Activated naive CD4-positive, alpha-beta T cell treated with anti-CD3 and anti-CD28 coated beads, Interleukin-2, amount 50 U/mL, for 72 hours (primary cell): Measurements from ENCODE around the gene SBNO2. TPM values are rescaled to one million over a fixed set of nuclear protein-coding genes. Genes with fewer than 3 reads are reported as not detected.
A peak's percentile ranks its signal among the peaks of the same experiment; 100 is the strongest.
"Not testable (repeated sequence)": the region's sequence is repeated elsewhere in the genome, so short reads cannot be mapped to it uniquely, and the experiment has no call there.

Experiments
- ATAC-seq, 2 donors: fragments of 150-1000 bp; cut with Tn5 transposase; 2 replicates each; pipeline ENCODE4 v1.10.0; 2021; ENCODE audit warnings: mild to moderate bottlenecking in 2 of 2, moderate library complexity in 2 of 2
- DNase-seq, 2 donors: peaks; one replicate each; pipeline ENCODE4 v3.0.0; 2021 to 2022; ENCODE audit warnings: low spot score in 2 of 2
- H3K27ac Mint-ChIP-seq, 2 donors: one replicate each; pipeline ENCODE4 v1.8.0; 2022; ENCODE audit warnings: mild to moderate bottlenecking in 2 of 2, mixed read lengths in 2 of 2
- H3K36me3 Mint-ChIP-seq, 2 donors: one replicate each; pipeline ENCODE4 v1.8.0; 2022; ENCODE audit warnings: mixed read lengths in 2 of 2
- H3K9me3 Mint-ChIP-seq, 2 donors: one replicate each; pipeline ENCODE4 v1.8.0; 2022; ENCODE audit warnings: mixed read lengths in 2 of 2
- total RNA-seq, 2 donors: library from RNA; stranded (reverse); gene quantifications; one replicate each; pipeline ENCODE4 v1.2.3, GENCODE V29; 2022

Gene SBNO2
- total RNA-seq, 2 donors from 2014 or later, result 113 to 144 TPM

GRCh38 chr19:1135454-1135853 is 38.6 kb downstream of the SBNO2 start:
- DNase-seq (no peak), ATAC-seq (no peak)
- H3K27ac Mint-ChIP-seq, result peak overlapping the region; percentile 85 to 97
- H3K36me3 Mint-ChIP-seq, result peaks cover 6 to 26% of the 10 kb centered on the region in 2 donors
- H3K9me3 Mint-ChIP-seq, result no peaks in the 10 kb centered on the region

- DNase-seq (no peak), ATAC-seq (no peak)
- peak overlapping the region in 1 of 2 donors; percentile 97 for H3K27ac Mint-ChIP-seq
- H3K36me3 Mint-ChIP-seq, result peaks cover 8 to 24% of the 10 kb centered on the region in 2 donors
- H3K9me3 Mint-ChIP-seq, result no peaks in the 10 kb centered on the region
Observed at GRCh38 chr19:1134431-1134830, 39.6 kb downstream of the SBNO2 start.

GRCh38 chr19:1133471-1133929 is 40.6 kb downstream of the SBNO2 start:
- peak; percentile 37 to 48 for ATAC-seq
- peak; percentile 72 to 83 for DNase-seq
- H3K27ac Mint-ChIP-seq, result peak overlapping the region; percentile 92 to 97
- no peaks in the 10 kb centered on the region for H3K9me3 Mint-ChIP-seq
- H3K36me3 Mint-ChIP-seq, result peaks cover 8 to 17% of the 10 kb centered on the region in 2 donors

GRCh38 chr19:1132552-1133383 is 41.3 kb downstream of the SBNO2 start:
- ATAC-seq (peak; percentile 21 to 52), DNase-seq (peak; percentile 40 to 88)
- Mint-ChIP-seq H3K36me3 (peaks cover 8 to 20% of the 10 kb centered on the region in 2 donors), H3K27ac (peak overlapping the region; percentile 92 to 97), H3K9me3 (no peaks in the 10 kb centered on the region)

- H3K9me3 Mint-ChIP-seq, result no peaks in the 10 kb centered on the region
- H3K27ac Mint-ChIP-seq, result peak overlapping the region; percentile 94 to 97
- DNase-seq (peak; percentile 89 to 94), ATAC-seq (peak; percentile 74 to 81)
- peaks cover 8 to 29% of the 10 kb centered on the region in 2 donors for H3K36me3 Mint-ChIP-seq
Observed at GRCh38 chr19:1131718-1132551, 42.1 kb downstream of the SBNO2 start.

GRCh38 chr19:1130771-1131717 is 43.0 kb downstream of the SBNO2 start:
- DNase-seq (peak in 1 of 2 donors; percentile 42), ATAC-seq (peak; percentile 3 to 4)
- Mint-ChIP-seq H3K9me3 (no peaks in the 10 kb centered on the region), H3K27ac (peak overlapping the region; percentile 94 to 97), H3K36me3 (peaks cover 8 to 30% of the 10 kb centered on the region in 2 donors)

GRCh38 chr19:1129535-1129934 is 44.5 kb downstream of the SBNO2 start:
- ATAC-seq, result no peak

GRCh38 chr19:1129084-1129483 is 45.0 kb downstream of the SBNO2 start:
- DNase-seq, H3K9me3 Mint-ChIP-seq, ATAC-seq: not testable (repeated sequence)
- H3K36me3 Mint-ChIP-seq, result peaks cover 8 to 30% of the 10 kb centered on the region in 2 donors
- H3K27ac Mint-ChIP-seq, result peak overlapping the region; percentile 82 to 97

More at GRCh38 chr19:1129535-1129934, 44.5 kb downstream of the SBNO2 start:
- H3K9me3 Mint-ChIP-seq, result no peaks in the 10 kb centered on the region
- H3K27ac Mint-ChIP-seq, result peak overlapping the region; percentile 87 to 97
- peaks cover 8 to 30% of the 10 kb centered on the region in 2 donors for H3K36me3 Mint-ChIP-seq
- no peak for DNase-seq

- DNase-seq (no peak), ATAC-seq (no peak)
- Mint-ChIP-seq H3K36me3 (peaks cover 8 to 25% of the 10 kb centered on the region in 2 donors), H3K27ac (peak overlapping the region; percentile 44 to 70), H3K9me3 (no peaks in the 10 kb centered on the region)
Observed at GRCh38 chr19:1128106-1128505, 46.0 kb downstream of the SBNO2 start.

GRCh38 chr19:1126984-1127760 is 46.9 kb downstream of the SBNO2 start:
- Mint-ChIP-seq H3K36me3 (peaks cover 8 to 25% of the 10 kb centered on the region in 2 donors), H3K27ac (peak overlapping the region; percentile 44 to 70), H3K9me3 (no peaks in the 10 kb centered on the region)

GRCh38 chr19:1125601-1126467 is 48.2 kb downstream of the SBNO2 start:
- peaks cover 6 to 29% of the 10 kb centered on the region in 2 donors for H3K36me3 Mint-ChIP-seq
- ATAC-seq (no peak), DNase-seq (no peak)
- peak overlapping the region; percentile 60 to 95 for H3K27ac Mint-ChIP-seq
- H3K9me3 Mint-ChIP-seq, result no peaks in the 10 kb centered on the region

More at GRCh38 chr19:1126984-1127760, 46.9 kb downstream of the SBNO2 start:
- DNase-seq (no peak), ATAC-seq (no peak)

- Mint-ChIP-seq H3K36me3 (peaks cover 0 to 20% of the 10 kb centered on the region in 2 donors), H3K27ac (peak overlapping the region in 1 of 2 donors; percentile 62), H3K9me3 (no peaks in the 10 kb centered on the region)
- ATAC-seq (no peak), DNase-seq (no peak)
Observed at GRCh38 chr19:1123885-1124677, 50.0 kb downstream of the SBNO2 start.

- DNase-seq (no peak), ATAC-seq (peak in 1 of 2 donors; percentile 9)
- H3K9me3 Mint-ChIP-seq, result no peaks in the 10 kb centered on the region
- H3K27ac Mint-ChIP-seq, result no peak overlapping the region
- H3K36me3 Mint-ChIP-seq, result peaks cover 0 to 24% of the 10 kb centered on the region in 2 donors
Observed at GRCh38 chr19:1123381-1123780, 50.7 kb downstream of the SBNO2 start.

- Mint-ChIP-seq H3K9me3 (no peaks in the 10 kb centered on the region), H3K27ac (peak overlapping the region in 1 of 2 donors; percentile 74), H3K36me3 (peaks cover 0 to 26% of the 10 kb centered on the region in 2 donors)
- peak; percentile 59 to 74 for ATAC-seq
- peak in 1 of 2 donors; percentile 68 for DNase-seq
Observed at GRCh38 chr19:1122972-1123363, 51.1 kb downstream of the SBNO2 start.
